WERI-Rb-1 (cell line): ENCODE data around the gene TMUB1.

ENCODE experiments used
- DNase-seq: peaks from one replicate; pipeline ENCODE4 v3.0.0-alpha.2; 2020
- H3K27ac ChIP-seq: fragments of 250-450 bp; sonication (Bioruptor Pico); 2 replicates; pipeline ENCODE4 v1.5.1; 2020; ENCODE audit warnings: mild to moderate bottlenecking, moderate library complexity
- H3K27me3 ChIP-seq: fragments of 250-450 bp; sonication (Bioruptor Pico); 2 replicates; pipeline ENCODE4 v1.5.1; 2021; ENCODE audit warnings: mild to moderate bottlenecking, low read depth, moderate library complexity; ENCODE audit not compliant: insufficient read depth, severe bottlenecking
- H3K36me3 ChIP-seq: fragments of 250-450 bp; sonication (Bioruptor Pico); 2 replicates; pipeline ENCODE4 v1.5.1; 2020; ENCODE audit warnings: mild to moderate bottlenecking, moderate library complexity
- H3K4me3 ChIP-seq: 2 replicates; pipeline ENCODE4 v1.5.1; 2011; ENCODE audit warnings: low read depth, mild to moderate bottlenecking, control low read depth, low read length
- H3K9me3 ChIP-seq: fragments of 250-450 bp; sonication (Bioruptor Pico); 2 replicates; pipeline ENCODE4 v1.5.1; 2021; ENCODE audit warnings: mild to moderate bottlenecking, moderate library complexity; ENCODE audit not compliant: severe bottlenecking
- CTCF ChIP-seq: IDR thresholded peaks from 2 replicates; pipeline ENCODE4 v1.5.1; 2011; ENCODE audit warnings: low read depth, mild to moderate bottlenecking, control low read depth, inconsistent platforms, low read length

The TMUB1 gene

GRCh38 chr7:151110236-151110940, 27.1 kb upstream of the TMUB1 start:
- no peak for DNase-seq
- no peaks in the 10 kb centered on the region for H3K27me3 ChIP-seq
- peaks cover 20% of the 10 kb centered on the region for H3K36me3 ChIP-seq
- H3K27ac ChIP-seq, result no peak overlapping the region
- no peak overlapping the region for H3K4me3 ChIP-seq
- TF ChIP-seq CTCF, result no peak
- H3K9me3 ChIP-seq, result no peaks in the 10 kb centered on the region

GRCh38 chr7:151109094-151110048, 26.1 kb upstream of the TMUB1 start:
- H3K27me3 ChIP-seq, result no peaks in the 10 kb centered on the region
- no peak for TF ChIP-seq CTCF
- no peak overlapping the region for H3K4me3 ChIP-seq
- no peak overlapping the region for H3K27ac ChIP-seq
- peaks cover 26% of the 10 kb centered on the region for H3K36me3 ChIP-seq
- no peaks in the 10 kb centered on the region for H3K9me3 ChIP-seq
- no peak for DNase-seq

- Histone ChIP-seq H3K9me3 (no peaks in the 10 kb centered on the region), H3K36me3 (peaks cover 23% of the 10 kb centered on the region), H3K27ac (peak overlapping the region; percentile 64), H3K4me3 (no peak overlapping the region), H3K27me3 (no peaks in the 10 kb centered on the region)
- TF ChIP-seq CTCF, result no peak
- peak; percentile 79 for DNase-seq
Observed at GRCh38 chr7:151107882-151108281, 24.6 kb upstream of the TMUB1 start.

- Histone ChIP-seq H3K27ac (no peak overlapping the region), H3K9me3 (no peaks in the 10 kb centered on the region), H3K4me3 (no peak overlapping the region), H3K27me3 (no peaks in the 10 kb centered on the region), H3K36me3 (peaks cover 25% of the 10 kb centered on the region)
- no peak for DNase-seq
- no peak for TF ChIP-seq CTCF
Observed at GRCh38 chr7:151104411-151105235, 21.3 kb upstream of the TMUB1 start.

- no peak for DNase-seq
- Histone ChIP-seq H3K36me3 (peaks cover 25% of the 10 kb centered on the region), H3K9me3 (no peaks in the 10 kb centered on the region), H3K4me3 (no peak overlapping the region), H3K27ac (no peak overlapping the region), H3K27me3 (no peaks in the 10 kb centered on the region)
- no peak for TF ChIP-seq CTCF
Observed at GRCh38 chr7:151103973-151104372, 20.7 kb upstream of the TMUB1 start.
